ENCODE measurements around the gene RCE1.

Gene RCE1

DNA sequence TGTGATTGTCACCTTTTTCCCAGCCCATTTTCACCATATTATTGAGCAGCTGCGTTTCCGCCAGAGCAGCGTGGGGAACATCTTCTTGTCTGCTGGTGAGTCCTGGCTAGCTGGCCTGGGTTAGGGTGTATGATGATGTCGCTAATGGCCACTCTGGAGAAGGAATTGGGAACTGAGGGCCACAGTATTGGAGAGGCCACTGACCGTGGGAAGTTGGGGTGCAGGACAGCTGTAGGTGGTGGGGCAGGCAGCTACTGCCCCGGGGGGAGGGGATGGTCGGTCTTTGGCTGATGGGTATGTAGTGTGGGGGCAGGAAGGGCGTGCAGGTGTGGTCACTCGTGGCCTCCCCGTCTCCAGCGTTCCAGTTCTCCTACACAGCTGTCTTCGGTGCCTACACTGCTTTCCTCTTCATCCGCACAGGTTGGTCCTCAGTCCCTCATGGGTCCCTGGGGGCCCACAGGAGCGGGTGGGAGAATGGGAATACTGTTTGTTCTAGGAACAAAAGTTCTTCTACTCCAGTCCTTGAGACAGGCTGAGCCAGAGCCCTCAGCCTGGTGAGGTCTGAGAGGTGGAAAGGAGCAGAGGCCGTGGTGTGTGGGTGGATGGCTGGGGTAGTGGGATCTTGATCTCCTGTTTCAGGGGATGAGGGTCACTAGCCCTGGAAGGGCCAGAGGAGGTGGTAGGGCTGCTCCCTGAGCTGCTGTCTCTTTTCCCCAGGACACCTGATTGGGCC, 2.1 kb downstream of the RCE1 start:
- DNase-seq = no peak

DNA sequence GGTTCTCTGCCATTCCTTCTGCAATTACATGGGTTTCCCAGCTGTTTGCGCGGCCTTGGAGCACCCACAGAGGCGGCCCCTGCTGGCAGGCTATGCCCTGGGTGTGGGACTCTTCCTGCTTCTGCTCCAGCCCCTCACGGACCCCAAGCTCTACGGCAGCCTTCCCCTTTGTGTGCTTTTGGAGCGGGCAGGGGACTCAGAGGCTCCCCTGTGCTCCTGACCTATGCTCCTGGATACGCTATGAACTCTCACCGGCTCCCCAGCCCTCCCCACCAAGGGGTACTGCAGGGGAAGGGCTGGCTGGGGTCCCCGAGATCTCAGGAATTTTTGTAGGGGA, 2.6 kb downstream of the RCE1 start:
- DNase-seq = no peak

DNA sequence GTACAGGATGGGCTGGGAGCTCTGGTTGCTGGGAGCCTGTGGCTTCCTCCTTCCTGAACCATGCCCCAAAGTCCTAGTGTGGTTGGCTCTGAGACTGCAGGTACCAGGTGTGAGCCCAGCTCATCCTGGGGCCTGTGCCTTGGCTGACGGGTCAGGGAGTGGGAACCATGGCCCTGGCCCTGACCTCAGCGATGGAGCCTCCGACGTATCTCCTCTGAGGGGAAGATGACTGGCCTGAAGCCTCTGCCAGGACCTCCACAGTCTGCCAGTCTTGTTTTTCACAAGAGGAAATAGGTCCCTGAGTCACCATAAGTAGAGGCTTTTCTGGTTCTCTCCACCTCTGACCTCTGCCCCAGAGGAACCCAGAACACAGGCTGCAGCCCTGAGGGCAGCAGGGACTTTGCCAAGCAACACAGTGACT, 3.4 kb downstream of the RCE1 start:
- no peak for DNase-seq

DNA sequence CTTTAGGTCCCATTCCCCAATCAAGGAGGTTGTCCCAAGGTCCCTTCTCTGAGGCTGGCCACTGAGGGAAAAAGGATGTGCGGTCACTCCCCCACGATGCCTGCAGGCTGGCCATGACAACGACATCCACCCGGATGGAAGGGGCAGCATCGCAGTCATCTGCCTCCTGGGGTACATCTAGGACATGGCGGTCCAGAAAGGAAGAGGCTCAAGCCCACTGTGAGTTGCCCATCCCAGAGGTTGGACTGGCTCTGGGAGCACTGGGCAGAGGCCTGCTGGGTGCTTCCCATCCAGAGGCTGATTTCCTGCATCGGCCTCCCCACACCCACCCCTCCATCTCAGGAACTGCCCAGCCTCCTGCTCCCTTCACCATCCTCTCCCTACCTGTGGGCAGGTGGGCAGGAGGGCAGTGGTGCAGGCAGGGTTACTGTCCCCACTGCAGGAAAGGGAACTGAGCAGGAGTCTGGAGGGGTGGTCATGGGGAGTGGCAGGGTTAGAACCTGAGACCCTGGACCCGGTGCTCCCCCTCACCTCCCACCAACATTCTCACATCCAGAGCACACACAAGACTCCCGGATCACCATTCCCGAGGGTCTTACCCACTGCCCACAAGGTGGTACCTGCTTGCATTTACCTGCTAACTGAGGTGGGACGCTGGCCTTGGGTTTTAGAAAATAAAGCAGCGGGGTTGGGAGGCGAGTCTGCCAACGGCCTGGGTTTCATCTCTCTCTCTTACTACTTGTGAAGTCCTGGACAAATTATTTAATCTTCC, 4.4 kb downstream of the RCE1 start:
- DNase-seq = no peak

DNA sequence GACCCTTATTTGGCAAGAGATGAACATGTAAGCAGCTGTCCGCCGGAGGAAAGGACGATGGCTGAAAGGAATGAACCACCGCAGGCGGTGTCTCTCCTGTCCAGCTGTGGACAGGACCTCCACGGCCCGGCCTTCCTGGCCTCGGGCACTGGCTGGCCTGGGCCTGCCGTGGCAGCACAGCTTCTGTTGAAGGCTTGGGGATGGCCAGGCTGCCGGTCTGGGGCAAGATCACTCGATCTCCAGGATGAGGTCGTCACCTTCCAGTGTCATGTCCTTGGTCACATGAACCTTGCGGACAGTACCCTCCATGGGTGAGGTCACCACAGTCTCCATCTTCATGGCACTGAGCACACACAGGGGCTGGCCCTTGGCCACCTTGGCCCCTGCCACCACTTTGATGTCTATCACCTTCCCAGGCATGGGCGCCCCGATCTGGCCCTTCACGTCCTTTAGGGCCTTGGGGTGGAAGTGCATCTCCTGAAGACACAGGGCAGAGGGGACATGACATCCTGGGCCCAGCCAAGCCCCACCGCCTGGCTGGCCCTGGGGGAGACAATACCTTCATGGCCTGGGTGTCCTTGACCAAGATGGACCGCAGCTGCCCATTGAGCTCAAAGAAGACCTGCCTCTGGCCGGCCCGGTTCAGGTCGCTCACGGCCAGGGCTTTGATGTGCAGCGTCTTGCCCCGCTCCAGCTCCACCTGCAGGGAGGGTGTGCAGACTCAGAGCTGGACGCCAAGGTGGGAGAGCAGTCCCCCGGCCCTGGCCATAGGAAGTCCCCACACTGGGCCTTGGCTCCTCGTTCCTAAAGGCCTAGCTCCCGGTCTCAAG, 5.6 kb downstream of the RCE1 start:
- no peak for DNase-seq

DNA sequence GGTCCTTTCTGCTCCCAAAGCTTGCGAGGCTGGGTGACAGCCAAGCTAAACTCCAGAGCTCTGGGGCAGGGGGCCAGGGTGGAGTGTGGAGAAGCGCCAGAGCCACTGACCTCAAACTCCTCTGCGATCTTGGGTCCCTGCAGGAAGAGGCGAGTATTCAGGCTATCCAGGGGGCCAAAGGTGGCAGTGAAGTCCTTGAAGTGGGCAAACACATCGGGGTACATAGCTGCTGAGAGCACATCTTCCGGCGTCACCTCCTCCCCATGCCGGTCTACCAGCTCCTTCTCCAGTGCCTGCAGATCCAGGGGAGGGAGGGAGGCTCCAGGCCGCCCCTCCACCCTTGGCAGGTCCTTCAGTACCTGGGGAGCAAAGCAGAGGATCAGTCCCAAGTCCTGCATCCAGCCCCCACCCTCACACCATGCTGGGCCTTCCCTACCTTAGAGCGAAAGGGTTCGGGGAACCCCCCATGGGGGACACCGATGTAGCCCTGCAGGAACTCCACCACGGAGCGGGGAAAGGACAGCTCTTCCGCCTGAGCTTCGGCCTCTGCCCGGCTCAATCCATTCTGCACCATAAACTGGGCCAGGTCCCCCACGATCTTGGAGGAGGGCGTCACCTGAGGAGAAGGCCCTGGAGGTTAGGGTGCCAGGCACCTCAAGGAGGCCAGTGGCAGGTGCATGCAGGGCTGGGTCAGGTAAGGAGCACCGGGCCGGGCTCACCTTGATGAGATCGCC, 6.4 kb downstream of the RCE1 start:
- no peak for DNase-seq

DNA sequence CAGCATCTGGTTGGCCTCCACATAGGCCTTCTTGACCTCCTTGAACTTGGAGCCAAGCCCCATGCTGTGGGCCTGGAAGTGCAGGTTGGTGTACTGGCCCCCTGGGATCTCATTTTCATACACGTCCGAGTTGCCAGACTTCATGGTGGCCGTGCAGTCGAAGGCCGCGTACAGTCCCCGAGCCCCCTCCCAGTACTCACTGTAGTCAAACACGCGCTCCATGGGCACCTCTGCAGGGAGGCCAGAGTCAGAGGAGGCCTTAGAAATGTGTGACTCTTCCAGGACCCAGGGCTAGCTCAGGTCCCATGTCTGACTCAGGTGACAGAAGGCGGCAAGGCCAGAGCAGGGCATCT, 7.0 kb downstream of the RCE1 start:
- no peak for DNase-seq

DNA sequence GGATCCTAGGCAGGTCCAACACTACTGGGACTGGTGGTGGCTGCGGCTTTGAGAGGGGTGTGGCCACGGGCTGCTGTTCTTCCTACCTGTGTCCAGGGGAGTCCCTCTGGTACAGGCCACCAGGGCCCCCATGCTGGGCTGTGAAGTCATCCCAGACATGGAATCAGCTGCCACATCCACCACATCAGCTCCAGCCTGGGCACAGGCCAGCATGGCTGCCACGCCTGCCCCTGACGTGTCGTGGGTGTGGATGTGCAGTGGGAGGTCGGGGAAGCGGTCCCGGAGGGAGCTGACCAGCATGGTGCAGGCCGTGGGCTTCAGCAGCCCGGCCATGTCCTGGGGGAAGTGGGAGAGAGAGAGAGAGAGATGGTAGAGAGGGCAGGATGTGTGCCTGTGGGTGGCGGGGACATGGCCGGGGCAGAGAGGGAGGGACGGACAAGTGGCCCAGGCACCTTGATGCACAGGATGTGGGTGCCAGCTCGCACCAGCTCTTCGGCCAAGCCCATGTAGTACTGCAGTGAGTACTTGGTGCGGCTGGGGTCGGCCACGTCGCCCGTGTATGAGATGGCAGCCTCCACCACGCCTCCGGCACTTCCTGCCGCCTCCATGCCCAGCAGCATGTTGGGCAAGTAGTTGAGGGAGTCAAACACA, 7.5 kb downstream of the RCE1 start:
- DNase-seq = no peak

DNA sequence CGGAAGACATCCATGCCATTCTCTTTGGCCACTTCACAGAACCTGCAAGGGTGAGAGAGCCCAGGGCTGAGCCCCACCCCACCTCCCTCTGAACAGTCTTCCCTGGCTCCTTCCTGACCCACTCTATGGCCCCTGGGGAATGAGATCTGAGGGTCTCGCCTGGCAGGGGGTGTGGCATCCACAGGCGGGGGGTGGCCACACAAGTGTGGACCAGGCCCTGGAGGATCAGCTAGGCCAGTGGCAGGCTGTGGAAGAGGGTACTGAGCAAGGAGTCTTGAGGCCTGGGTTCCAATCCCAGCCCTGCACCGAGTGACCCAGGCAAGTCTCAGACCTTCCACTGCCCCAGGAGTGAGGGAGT, 8.0 kb downstream of the RCE1 start:
- no peak for DNase-seq

DNA sequence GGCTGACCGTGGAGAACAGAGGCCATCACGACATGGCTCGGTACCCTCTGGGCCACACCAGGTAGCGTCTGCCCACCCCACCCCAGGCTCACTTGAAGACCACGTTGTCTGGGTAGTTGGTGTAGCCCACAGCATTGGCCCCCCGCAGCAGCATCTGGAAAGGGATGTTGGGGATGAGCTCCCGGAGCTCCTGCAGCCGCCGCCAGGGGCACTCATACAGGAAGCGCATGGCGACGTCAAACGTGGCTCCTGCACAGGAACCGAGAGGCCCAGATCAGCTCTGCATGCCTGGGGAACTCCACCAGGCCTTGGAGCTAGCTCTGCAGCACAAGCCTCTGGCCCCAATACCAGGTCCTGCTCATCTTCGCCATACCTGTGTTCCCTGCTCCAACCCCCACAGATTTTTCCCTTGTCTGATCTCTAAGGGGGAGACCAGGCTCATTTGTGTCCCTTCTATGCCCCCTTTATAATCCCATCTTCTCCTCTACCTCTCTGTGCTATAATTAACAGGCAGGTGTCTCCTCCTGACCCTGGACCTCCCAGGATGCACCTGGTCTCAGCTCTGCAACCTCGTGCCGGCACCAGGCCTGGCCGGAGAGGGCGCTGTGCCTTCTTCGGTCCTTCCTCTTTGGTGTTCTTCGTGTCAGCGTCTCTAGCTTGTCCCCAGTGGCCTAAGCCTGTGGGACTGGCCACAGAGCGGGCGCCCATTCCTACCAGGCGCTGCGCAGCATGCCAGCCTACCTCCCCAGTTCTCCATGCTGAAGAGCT, 8.6 kb downstream of the RCE1 start:
- DNase-seq = no peak

DNA sequence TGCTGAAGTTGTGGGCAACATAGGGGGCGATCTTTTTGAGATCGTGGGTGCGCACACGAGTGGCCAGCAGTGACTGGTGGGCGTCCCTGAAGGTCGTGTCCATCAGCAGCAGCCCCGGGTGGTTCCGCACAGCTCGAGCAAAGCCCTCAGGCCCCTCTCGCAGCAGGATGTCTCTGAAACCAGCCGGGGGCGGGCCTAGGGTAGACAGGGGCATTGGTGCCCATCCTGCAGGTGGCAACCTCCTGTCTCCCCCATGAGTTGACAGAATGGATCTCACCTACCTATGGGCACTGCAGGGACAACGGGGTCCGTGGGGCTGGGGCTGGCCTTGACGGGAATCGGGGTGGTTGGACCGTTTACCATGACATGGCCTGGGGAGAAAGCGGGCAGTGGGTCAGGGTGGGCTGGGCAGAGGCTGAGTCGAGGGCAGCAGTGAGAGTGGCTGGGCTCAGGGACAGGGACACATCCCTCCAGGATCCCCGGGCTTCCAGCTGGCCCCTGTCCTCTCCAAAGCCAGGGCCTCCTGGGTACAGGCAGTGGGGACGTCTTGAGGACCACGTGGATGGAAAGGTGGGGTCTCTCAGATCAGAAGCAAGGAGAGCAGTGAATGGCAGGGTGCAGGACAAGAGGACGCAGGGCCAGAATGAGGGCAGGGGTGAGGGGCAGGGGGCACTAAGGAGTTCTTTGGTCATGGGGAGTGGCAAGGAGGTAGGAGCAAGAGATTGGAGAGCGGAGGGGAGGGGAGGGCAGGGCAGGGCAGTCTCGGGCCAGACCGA, 9.4 kb downstream of the RCE1 start:
- no peak for DNase-seq

DNA sequence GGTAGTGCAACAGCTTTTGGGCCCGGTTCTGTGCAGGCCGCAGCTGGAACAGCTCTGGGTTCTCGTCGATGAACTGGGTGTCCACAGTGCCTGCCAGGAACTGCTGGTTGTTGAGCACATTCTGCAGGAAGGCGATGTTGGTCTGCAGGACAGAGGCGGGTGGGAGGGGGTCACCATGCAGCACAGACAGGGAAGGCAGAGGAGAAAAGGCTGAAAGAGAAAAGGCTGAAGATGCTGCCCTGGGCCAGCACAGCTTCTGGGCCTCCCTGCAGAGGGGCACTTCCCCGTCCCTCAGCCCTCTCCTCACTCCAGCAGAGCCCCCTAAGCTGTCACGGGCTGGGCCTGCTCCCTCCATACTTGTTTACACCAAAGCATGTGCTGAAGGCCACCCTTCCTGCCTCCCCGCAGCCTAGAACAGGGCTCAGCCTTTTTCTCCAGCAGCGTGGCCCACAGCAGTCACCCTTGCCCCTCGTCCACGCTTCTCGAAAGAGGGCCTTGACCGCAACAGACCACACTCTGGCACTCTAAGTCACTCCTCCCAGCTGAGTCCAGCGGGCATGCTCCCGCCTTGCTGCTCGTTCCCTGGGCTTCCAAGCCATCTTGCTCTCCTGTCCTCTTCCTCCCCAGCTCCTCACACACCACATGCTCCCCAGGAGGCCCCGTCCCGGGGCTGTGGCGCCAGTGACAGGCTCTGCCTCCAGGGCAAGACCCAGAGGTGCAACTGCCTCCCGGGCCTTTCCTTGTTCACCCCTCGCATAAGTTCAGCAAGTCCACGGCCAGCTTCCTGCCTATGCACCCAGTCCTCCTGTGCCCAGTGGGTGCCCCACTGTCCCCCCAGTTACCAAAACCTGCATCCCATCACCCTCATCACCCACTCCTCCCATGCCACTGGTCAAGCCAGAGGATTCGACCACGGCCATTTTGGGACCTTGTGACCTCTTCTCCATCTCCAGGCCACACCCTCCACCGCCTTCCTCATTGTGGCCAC, 10.3 kb downstream of the RCE1 start:
- no peak for DNase-seq

DNA sequence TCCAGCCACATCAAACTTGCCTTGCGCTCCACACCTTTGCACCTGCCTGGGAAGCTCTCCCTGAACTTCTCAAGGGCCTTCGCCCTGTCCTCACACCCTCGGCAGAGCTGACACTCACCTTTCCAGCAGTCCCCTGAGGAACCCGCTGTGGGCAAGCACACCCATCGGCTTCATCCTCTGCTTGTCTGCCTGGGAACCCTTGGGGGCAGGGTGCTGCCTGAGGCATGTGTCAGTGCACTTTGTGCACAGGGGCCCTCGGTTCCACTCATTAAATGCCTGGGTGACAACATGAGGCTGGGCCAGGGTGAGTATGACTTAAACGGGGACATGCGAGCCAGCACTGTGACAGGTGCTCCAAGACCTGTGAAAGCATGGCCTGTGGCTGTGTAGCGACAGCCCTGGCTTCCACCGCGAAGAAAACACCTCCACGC, 11.0 kb downstream of the RCE1 start:
- DNase-seq = no peak

DNA sequence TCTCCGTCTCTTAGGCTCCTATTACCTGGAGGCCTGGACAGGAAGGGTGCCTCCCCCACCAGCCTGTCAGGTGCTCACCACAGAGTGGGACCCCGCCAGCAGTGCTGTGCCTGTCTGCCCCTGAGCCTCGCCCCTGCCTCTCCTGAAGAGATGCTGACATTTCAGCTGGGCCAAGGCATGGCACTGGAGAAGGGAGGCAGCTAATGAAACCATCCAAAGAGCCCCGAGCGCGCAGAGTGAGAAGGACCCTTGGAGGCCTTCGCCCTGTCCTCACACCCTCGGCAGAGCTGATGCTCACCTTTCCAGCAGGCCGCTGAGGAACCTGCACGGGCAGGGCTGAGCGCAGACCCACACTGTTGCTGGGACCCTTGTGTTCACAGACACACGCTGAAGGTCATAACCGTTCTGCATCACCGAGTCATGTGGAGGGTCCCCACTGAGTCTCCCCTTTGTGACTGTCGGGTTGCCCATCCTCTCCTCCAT, 11.5 kb downstream of the RCE1 start:
- no peak for DNase-seq

DNA sequence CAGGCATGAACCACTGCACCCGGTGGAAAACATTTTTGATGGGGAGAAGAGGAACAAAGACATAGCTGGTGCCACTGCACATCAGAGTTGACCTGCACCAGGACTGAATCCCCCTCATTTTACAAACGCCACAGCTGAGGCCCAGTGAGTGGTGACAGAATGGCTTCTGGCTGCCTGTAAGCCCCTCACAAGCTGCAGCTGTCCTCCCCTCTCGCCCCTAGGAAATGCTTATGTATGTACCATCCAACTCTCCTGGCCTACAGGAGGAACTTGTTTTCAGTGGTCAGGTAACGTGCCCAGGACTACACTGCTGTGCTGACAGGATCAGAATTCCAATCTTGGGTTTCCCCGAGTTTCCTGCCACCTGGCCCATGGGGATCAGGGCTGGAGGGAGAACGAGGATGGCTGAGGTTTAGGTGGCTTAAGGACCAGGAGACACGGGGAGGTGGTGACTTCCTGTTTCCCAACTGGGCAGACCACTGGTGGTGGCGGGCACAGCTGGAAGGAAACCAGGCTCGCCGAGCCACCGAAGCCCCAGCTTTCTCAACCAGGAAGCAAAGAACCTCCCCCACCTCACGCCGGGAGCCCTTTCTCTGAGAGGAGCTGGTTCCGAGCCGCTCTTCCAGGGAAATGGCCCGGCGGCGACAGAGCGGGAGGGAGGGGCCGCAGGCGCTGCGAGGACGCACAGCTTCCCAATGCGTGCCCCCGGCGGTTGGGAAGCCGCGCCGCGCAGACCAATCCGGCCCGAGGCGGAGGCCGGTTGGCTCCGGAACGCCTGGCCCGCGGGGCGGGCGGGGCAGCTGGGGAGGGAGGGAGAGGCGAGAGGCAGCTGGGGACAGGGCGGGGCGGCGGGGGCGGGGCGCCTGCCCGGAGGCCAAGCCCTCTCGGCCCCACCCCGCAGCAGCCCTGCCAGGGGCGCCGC, 12.6 kb downstream of the RCE1 start:
- DNase-seq = peak; percentile 54 to 74

DNA sequence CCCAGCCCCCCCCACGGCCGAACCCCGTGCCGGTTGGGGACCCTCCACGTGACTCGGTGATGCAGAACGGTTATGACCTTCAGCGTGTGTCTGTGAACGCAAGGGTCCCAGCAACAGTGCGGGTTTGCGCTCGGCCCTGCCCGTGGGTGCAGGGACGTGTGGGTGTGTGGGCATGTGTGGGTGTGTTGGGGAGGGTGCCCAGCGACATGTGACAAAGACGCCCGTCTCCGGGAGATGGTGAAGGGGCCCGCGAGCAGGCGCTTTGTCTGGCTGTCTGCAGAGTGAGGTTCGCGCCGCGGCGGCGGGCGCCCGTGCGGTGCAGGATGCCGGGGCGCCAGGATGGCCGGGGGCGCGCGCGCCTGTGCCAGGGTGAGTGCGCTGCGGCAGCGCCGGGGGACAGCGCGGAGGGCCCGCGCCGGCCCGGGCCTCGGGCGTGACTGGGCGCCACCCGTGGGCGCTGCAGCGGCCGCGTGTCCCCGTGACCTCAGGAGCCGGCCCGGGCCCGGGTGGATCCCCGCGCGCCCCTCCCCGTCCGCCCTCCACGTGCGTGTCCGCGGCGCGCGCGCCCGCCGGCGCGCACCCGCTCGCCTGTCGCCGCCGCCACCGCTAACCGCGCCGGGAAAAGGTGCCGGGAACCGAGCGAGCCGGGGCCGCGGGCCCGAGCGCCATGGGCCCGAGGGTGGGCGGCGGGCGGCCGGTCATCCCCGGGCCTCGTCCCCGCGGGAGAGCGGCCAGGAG, 13.4 kb downstream of the RCE1 start, which contains the start of gene LRFN4:
LRFN4 (plus strand) TSS at position 569 of the 738 bp plus-strand sequence. CDS start 681 bp downstream, outside the sequence.
- DNase-seq = peak in 1 of 2 experiments; percentile 69

DNA sequence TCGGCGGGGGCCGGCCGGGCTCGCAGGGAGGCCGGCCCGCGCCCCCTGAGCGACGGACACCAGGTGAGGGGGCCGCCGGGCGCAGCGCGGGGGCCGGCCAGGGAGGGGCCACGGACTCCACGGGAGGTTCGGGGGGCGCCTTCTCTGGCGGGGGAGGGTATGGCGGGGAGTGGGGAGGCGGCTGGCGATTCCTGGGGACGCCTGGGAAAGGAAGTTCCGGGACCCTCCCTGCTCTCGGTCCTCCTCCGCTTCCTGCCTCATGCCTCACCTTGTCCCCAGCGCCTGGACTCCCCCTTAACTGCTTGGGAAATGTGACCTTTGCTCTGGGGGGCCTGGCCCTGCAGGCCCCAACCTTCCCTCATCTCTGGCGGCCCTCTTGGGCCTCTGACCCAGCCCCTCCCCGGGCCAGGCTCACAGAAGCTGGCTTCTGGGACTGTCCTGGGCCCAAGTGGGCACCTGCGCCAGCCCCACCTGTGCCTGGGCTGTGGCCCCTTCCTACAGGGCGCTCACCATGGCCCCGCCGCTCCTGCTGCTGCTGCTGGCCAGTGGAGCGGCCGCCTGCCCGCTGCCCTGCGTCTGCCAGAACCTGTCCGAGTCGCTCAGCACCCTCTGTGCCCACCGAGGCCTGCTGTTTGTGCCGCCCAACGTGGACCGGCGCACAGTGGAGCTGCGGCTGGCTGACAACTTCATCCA, 14.1 kb downstream of the RCE1 start:
- no peak for DNase-seq

Measured in cerebellar nuclear complex (tissue), 1 donor.